Keratinocyte (primary cell): Measurements from ENCODE around the gene SEC11A.

Experiments used
- EZH2 ChIP-seq: IDR thresholded peaks from one replicate; pipeline ENCODE4 v1.6.1; 2012; ENCODE audit warnings: inconsistent platforms, mild to moderate bottlenecking, low read length, moderate library complexity
- TF ChIP-seq, protein P1 (sequence below), 3 experiments: IDR thresholded peaks in 1 of 3; conservative IDR thresholded peaks in 1 of 3; optimal IDR thresholded peaks in 1 of 3; 2 replicates in 2 of 3; 3 replicates in 1 of 3; pipeline versions ENCODE3 to v1.5.1; 2011; ENCODE audit warnings: low read length in 3 of 3, mild to moderate bottlenecking in 3 of 3, moderate library complexity in 2 of 3, control low read depth in 1 of 3, inconsistent platforms in 1 of 3; ENCODE audit not compliant: insufficient read depth in 2 of 3; ENCODE audit errors: extremely low read depth in 1 of 3

DNA sequence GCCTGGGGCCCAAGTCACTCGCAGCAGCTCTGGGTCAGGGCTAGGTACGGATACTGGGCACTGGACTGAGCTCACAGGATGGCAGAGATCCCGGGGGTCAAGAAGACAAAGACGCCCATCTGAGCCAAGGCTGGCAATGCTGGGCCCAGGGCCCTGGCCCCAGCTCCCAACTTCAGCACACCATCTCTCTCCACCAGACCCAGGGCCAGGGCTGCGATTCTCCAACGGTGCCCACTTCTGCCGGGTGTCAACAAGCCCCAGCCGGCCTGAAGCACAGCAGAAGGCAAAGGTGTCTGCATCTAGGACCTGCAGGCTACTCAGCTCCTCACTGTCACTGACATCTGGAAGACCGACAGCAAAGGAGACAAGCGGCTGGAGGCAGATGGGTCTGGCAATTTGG is 70.4 kb downstream of the SEC11A start:
- TF ChIP-seq, protein P1, sequence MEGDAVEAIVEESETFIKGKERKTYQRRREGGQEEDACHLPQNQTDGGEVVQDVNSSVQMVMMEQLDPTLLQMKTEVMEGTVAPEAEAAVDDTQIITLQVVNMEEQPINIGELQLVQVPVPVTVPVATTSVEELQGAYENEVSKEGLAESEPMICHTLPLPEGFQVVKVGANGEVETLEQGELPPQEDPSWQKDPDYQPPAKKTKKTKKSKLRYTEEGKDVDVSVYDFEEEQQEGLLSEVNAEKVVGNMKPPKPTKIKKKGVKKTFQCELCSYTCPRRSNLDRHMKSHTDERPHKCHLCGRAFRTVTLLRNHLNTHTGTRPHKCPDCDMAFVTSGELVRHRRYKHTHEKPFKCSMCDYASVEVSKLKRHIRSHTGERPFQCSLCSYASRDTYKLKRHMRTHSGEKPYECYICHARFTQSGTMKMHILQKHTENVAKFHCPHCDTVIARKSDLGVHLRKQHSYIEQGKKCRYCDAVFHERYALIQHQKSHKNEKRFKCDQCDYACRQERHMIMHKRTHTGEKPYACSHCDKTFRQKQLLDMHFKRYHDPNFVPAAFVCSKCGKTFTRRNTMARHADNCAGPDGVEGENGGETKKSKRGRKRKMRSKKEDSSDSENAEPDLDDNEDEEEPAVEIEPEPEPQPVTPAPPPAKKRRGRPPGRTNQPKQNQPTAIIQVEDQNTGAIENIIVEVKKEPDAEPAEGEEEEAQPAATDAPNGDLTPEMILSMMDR (optimal IDR thresholded peaks at IDR 0.05 in 1 of 3, IDR thresholded peaks at IDR 0.05 in 1 of 3, conservative IDR thresholded peaks at IDR 0.05 in 1 of 3; ENCODE audit: extremely low read depth in 1 of 3, insufficient read depth in 2 of 3, low read length in 3 of 3) = no peak
- TF ChIP-seq EZH2 = no peak
